HG03045 (cell line): ENCODE measurements around the gene OPCML.

Experiments used
- ATAC-seq: cut with Tn5 transposase; IDR thresholded peaks from one replicate; pipeline ENCODE4 v1.9.1; 2021; ENCODE audit warnings: mild to moderate bottlenecking, moderate library complexity; ENCODE audit not compliant: unreplicated experiment

OPCML gene

GRCh38 chr11:133238495-133238894 is 293.8 kb downstream of the OPCML start:
- ATAC-seq, result no peak

- no peak for ATAC-seq
These were observed 294.3 kb downstream of the OPCML start for GRCh38 chr11:133238027-133238426.

GRCh38 chr11:133235381-133235780 is 296.9 kb downstream of the OPCML start:
- ATAC-seq, result no peak

GRCh38 chr11:133234883-133235282 is 297.4 kb downstream of the OPCML start:
- ATAC-seq, result no peak

GRCh38 chr11:133232665-133233064 is 299.6 kb downstream of the OPCML start:
- ATAC-seq, result no peak

- ATAC-seq, result no peak
These were observed 301.9 kb downstream of the OPCML start for GRCh38 chr11:133230431-133230830.

GRCh38 chr11:133228471-133229329 is 303.6 kb downstream of the OPCML start:
- no peak for ATAC-seq

GRCh38 chr11:133227632-133228111 is 304.6 kb downstream of the OPCML start:
- ATAC-seq, result no peak

- ATAC-seq, result no peak
These were observed 308.0 kb downstream of the OPCML start for GRCh38 chr11:133224271-133224670.

GRCh38 chr11:133222425-133223330 is 309.6 kb downstream of the OPCML start:
- ATAC-seq, result no peak

- ATAC-seq, result no peak
These were observed 312.8 kb downstream of the OPCML start for GRCh38 chr11:133219543-133219942.

GRCh38 chr11:133216813-133217212 is 315.5 kb downstream of the OPCML start:
- ATAC-seq, result no peak

- no peak for ATAC-seq
These were observed 316.6 kb downstream of the OPCML start for GRCh38 chr11:133215596-133216230.

- no peak for ATAC-seq
These were observed 317.7 kb downstream of the OPCML start for GRCh38 chr11:133214646-133215045.

- no peak for ATAC-seq
These were observed 320.1 kb downstream of the OPCML start for GRCh38 chr11:133212201-133212600.

GRCh38 chr11:133207995-133208394 is 324.3 kb downstream of the OPCML start:
- no peak for ATAC-seq

GRCh38 chr11:133206313-133207005 is 325.8 kb downstream of the OPCML start:
- no peak for ATAC-seq

GRCh38 chr11:133204158-133204557 is 328.1 kb downstream of the OPCML start:
- ATAC-seq, result no peak

GRCh38 chr11:133202816-133203215 is 329.5 kb downstream of the OPCML start:
- ATAC-seq, result no peak

GRCh38 chr11:133198438-133198837 is 333.9 kb downstream of the OPCML start:
- no peak for ATAC-seq

- ATAC-seq, result no peak
These were observed 334.9 kb downstream of the OPCML start for GRCh38 chr11:133197425-133197824.
